Endometrial microvascular endothelial cells (primary cell): ENCODE data around the gene C2orf80. TPM values are rescaled to one million over a fixed set of nuclear protein-coding genes. Genes with fewer than 3 reads are reported as not detected.
"Not testable (repeated sequence)": the region's sequence is repeated elsewhere in the genome, so short reads cannot be mapped to it uniquely, and the experiment has no call there.

ENCODE experiments used
- in situ Hi-C: cut with HindIII; loops from 2 replicates; pipeline ENCODE4 v1.10.0; 2017; ENCODE audit warnings: low sequenced_read_pairs, low pct_unique_long_range_greater_than_20kb; ENCODE audit errors: inconsistent ontology term
- total RNA-seq: library from RNA; depleted of rRNA; stranded (reverse); fragments of >200 nt; gene quantifications from one replicate; pipeline ENCODE4 v1.2.3, GENCODE V29; 2015; ENCODE audit errors: inconsistent ontology term

C2orf80 gene
- total RNA-seq, 1 donor from 2014 or later, result not detected

GRCh38 chr2:208142925-208143799 lies 46.7 kb downstream of the C2orf80 start:
- in situ Hi-C loops, result no loop called here

GRCh38 chr2:208142240-208142924 lies 47.4 kb downstream of the C2orf80 start:
- in situ Hi-C loops, result no loop called here

- in situ Hi-C loops, result no loop called here
Measured at GRCh38 chr2:208139447-208139846, 50.4 kb downstream of the C2orf80 start.

GRCh38 chr2:208138334-208138733 lies 51.5 kb downstream of the C2orf80 start:
- in situ Hi-C loops, result not testable (repeated sequence)

GRCh38 chr2:208136716-208137094 lies 53.1 kb downstream of the C2orf80 start:
- in situ Hi-C loops, result no loop called here

- in situ Hi-C loops, result no loop called here
Measured at GRCh38 chr2:208135794-208136715, 53.8 kb downstream of the C2orf80 start.

GRCh38 chr2:208134928-208135586 lies 54.8 kb downstream of the C2orf80 start:
- in situ Hi-C loops, result no loop called here

- in situ Hi-C loops, result no loop called here
Measured at GRCh38 chr2:208130712-208131110, 59.1 kb downstream of the C2orf80 start.

GRCh38 chr2:208129744-208130711 lies 59.8 kb downstream of the C2orf80 start, which contains the start of gene CRYGC:
Gene CRYGC (minus strand): TSS chr2:208129828. CDS start chr2:208129792, 36 bp downstream.
- in situ Hi-C loops, result no loop called here

- in situ Hi-C loops, result no loop called here
Measured at GRCh38 chr2:208128136-208128535, 61.7 kb downstream of the C2orf80 start.

GRCh38 chr2:208127090-208127489 lies 62.7 kb downstream of the C2orf80 start:
- in situ Hi-C loops, result no loop called here

- in situ Hi-C loops, result no loop called here
Measured at GRCh38 chr2:208125251-208125650, 64.6 kb downstream of the C2orf80 start.

- in situ Hi-C loops, result not testable (repeated sequence)
Measured at GRCh38 chr2:208124013-208124715, 65.7 kb downstream of the C2orf80 start, which contains the start of gene CRYGD. Gene CRYGD (minus strand): TSS chr2:208124524. CDS start chr2:208124473, 51 bp downstream.

GRCh38 chr2:208122248-208122647 lies 67.6 kb downstream of the C2orf80 start:
- in situ Hi-C loops, result no loop called here

- in situ Hi-C loops, result no loop called here
Measured at GRCh38 chr2:208118918-208119317, 70.9 kb downstream of the C2orf80 start.

GRCh38 chr2:208117390-208117789 lies 72.4 kb downstream of the C2orf80 start:
- in situ Hi-C loops, result not testable (repeated sequence)
